NCI-H2227 (cell line): ENCODE results near the gene TCN2.
"Not testable (repeated sequence)": the region's sequence is repeated elsewhere in the genome, so short reads cannot be mapped to it uniquely, and the experiment has no call there.

Source experiments
- DNase-seq: peaks from one replicate; lab custom pipeline; 2025; ENCODE audit not compliant: unreplicated experiment; lab: John Stamatoyannopoulos, UW

TCN2 gene

GRCh38 chr22:30643055-30643875, 36.3 kb downstream of the TCN2 start:
- no peak for DNase-seq

DNA sequence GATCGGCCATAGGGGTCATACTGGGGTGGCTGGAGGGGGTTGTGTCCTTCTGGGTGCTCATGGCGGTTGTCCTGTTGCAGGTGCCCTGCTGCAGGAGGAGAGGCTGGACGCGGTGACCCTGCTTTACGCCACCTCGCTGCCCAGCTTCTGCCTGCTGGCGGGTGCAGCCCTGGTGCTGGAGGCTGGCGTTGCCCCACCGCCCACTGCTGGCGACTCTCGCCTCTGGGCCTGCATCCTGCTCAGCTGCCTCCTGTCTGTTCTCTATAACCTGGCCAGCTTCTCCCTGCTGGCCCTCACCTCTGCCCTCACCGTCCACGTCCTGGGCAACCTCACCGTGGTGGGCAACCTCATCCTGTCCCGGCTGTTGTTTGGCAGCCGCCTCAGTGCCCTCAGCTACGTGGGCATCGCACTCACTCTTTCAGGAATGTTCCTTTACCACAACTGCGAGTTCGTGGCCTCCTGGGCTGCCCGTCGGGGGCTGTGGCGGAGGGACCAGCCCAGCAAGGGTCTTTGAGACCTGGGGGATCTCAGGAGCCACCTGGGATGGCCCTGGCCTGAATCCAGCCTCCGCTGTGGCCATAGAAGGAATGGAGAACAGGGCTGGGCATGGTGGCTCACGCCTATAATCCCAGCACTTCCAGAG, 39.7 kb downstream of the TCN2 start:
- DNase-seq = no peak

GRCh38 chr22:30647536-30647935, 40.6 kb downstream of the TCN2 start:
- no peak for DNase-seq

DNA sequence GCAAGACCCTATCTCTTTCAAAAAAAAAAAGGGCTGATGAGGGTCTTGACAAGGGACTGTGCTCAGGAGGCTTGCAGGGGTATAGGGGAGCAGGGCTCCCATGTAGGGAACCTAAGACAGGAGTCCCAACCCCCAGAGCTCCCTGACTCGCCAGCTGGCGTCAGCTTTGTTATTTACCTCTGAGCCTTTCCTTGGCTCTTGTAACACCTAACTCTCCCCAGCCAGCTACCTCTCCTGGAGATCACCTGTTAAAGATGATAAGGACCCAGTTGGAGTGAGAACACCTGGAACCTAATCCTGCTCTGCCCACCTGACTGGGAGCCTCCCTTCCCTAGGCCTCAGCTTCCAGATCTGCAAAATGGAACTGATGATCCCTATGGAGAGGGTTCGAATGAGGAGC, 41.9 kb downstream of the TCN2 start:
- DNase-seq = no peak

- no peak for DNase-seq
Observed at GRCh38 chr22:30649430-30650007, 42.5 kb downstream of the TCN2 start.

DNA sequence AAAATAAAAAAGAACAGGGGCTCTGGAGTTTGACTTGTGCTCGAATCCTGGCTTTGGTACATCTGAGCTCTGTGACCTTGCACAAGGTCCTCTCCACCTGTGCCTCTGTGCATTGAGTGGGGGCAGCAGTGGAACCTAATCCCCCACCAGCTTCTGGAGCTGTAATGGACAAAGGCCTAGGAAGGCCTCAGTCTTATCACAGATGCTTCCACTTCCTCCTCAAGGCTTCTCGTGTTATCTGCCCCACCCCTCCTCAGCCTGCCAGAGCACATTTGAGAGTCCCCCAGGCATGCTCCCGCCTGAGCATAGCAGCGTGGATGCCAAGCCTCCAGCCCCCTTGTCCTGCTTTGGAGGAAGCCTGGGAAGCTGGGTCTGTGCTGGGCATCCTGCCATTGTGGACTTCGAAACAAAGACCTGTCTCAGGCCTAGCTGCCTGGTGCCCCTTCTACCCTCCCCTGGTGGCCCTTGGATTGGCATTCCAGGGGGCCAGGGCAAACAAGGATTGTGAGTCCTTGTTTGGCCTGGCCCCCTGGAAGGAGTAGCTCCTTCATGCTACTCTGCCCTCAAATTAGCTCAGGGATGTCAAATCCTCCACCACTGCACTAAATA, 43.6 kb downstream of the TCN2 start:
- DNase-seq = no peak

DNA sequence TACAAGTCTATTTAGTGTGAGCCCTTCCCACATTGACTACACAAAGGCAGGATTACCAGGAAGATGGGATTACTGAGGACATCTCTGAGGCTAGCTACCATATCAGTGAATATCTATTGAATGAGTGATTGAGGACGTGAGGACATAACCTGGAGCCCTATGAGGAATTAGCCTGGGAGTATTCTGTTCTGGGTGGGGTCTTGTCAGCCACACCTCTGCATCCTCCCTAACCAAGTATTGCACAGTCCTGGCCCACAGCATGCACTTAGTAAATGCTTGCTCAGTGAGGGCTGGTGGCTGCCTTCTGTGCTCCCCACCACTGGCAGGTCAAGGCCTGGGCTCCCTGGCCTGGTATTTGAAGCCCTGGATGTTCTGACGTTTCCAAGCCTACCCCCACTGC, 45.9 kb downstream of the TCN2 start:
- DNase-seq = no peak

GRCh38 chr22:30654361-30654760, 47.4 kb downstream of the TCN2 start:
- no peak for DNase-seq

GRCh38 chr22:30655532-30655931, 48.6 kb downstream of the TCN2 start:
- no peak for DNase-seq

GRCh38 chr22:30662040-30662439, 55.1 kb downstream of the TCN2 start:
- peak; percentile 20 for DNase-seq

DNA sequence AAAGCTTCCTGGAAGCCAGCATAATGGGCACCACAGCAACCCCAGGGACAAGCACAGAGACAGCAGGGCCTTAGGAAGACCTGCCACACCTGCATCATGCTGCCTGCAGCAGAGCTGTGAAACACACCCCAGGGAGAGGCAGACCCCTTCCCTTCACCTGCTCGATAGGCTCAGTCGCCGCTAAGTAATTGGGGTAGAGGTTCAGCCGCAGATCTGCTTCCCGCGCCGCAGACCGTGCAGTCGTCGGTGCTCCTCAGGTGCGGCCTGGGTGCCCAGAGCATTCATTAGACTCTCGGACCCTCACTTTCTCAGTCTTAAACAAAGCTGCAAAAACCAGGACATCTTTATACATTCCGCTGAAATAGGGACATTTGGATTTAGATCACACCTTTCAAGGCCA, 57.8 kb downstream of the TCN2 start:
- no peak for DNase-seq

GRCh38 chr22:30665266-30665665, 58.3 kb downstream of the TCN2 start:
- no peak for DNase-seq

DNA sequence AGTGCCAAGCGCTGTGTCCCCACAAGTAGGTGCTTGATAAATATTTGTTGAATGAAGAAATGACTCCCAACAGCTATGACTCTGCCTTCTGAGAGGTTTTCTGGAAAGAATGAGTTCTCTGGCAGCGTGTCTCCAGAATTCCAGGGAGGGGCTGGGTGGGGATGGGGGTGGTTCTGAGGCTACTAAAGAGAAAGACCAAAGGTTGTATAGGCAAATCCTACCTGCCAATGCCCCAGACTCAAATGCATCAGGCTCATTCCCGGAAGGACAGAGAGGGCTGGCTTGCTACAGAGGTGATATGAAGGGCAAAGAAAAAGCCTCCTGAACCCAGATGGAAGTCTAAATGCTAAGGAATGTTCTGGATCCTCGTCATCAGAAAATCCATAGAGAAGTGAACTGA, 58.8 kb downstream of the TCN2 start:
- no peak for DNase-seq

DNA sequence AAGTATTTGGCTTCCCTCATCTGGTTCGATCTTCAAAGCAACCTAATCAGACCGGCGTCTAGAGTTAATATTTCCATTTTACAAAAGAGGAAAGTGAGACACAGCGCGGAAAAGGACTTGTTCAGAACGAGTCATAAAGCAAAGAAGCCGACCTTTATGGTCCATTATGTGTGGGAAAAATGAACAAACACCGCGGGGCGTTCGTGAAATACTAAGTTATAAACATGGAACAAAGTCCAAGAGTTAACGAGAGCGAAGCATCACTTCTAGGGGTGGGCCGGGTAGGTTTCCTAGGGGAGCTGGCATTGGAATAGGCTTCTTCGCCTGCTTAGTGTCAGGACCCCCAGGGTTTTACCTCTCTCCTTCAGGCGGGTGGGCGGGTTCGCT, 60.1 kb downstream of the TCN2 start:
- DNase-seq = no peak

DNA sequence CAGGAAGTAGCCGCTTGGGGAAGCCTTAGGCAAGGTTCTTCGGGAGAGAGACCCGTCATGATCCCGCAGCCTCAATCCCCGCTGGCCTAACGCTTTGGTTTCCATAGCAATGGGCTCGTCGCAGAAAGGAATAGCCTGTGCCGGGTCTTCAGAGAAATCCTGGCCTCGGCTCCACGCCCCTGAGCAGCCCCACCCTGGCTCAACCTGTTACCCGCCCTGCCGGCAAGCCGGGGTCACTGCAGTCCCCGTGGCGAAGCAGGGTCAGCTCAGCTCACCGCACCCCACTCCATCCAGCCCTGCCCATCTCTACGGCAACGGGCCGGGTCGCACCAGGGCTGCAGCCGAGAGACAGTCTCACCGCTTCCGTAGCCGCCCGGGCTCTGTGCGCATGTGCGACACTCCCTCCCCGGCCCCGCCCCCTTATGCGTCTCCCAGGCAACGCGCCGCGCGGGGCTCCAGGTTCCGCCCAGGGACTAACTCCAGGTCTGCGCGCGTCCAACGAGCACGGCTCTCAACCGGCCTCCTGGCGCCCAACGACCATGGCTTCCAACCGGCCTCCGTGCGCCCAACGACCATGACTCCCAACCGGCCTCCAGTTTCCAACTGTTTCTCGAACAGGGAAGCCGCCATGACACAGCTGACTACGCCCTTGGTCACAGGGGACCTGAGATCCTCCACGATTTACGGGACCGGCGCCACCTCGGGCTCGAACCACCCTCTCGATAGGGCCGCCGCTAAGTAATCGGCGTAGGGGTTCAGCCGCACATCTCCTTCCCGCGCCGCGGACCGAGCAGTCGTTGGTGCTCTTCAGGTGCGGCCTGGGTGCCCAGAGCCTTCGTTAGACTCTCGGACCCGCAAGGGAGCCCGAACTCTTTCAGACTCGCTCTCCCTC, 60.8 kb downstream of the TCN2 start, which contains the start of gene DUSP18:
Gene DUSP18, minus strand, starts transcription at position 382 of the 892 bp plus-strand sequence. CDS start 3,872 bp downstream, outside the sequence.
- DNase-seq = peak; percentile 93

- DNase-seq = peak; percentile 50
Observed at GRCh38 chr22:30668386-30668710, 61.4 kb downstream of the TCN2 start.

GRCh38 chr22:30671071-30671470, 64.1 kb downstream of the TCN2 start:
- no peak for DNase-seq

GRCh38 chr22:30673136-30673535, 66.2 kb downstream of the TCN2 start:
- no peak for DNase-seq

GRCh38 chr22:30674482-30674881, 67.5 kb downstream of the TCN2 start:
- DNase-seq = no peak

GRCh38 chr22:30675436-30675835, 68.5 kb downstream of the TCN2 start:
- peak; percentile 73 for DNase-seq

GRCh38 chr22:30676565-30676964, 69.6 kb downstream of the TCN2 start:
- DNase-seq = not testable (repeated sequence)
